ENCODE measurements around the gene SLC22A16.
"Not testable (repeated sequence)": the region's sequence is repeated elsewhere in the genome, so short reads cannot be mapped to it uniquely, and the experiment has no call there.

The SLC22A16 gene

DNA sequence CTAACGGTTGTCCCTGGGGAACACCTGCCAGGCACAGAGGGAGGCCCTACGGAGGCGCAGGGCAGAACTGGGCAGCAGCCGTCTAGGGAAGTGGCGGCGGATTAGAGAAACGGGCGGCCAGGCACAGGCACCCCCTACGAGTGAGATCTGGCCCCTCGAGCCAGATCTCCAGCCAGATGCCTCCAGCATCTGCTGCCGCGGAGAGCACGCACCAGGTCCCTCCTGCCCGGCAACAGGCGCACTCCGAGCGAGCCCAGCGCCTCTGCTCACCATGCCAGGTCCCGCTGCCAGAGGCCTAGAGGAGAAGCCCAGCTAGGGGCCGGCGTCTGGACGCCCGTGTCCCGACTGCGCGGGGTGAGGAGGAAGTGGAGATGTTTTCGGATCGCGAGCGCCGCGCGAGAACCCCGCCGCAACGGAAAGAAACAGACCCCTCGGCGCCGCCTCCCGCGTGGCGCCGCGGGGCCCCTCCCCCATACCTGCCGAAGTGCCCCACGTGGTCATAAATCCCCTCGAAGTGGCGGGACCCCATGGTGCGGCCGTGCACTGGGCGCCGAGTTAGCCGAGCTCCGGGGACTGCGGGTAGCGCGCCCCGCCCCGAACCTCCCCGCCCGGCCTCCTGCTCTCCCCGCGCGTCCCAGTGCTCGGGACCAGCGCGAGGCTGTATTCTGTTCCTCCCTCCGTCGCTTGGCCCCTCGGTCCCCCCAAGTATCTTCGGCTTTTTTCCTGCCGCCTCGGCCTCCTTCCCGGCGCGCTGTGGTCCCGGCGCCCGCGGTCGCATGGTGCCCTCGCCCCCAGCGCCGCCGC, at the start of gene SLC22A16:
Gene SLC22A16 (minus strand): TSS at position 568 of the 804 bp plus-strand sequence. CDS start 39 bp downstream, at position 529.
- peak; percentile 43 for DNase-seq

- DNase-seq, result no peak
Observed at GRCh38 chr6:110525001-110525400, 48.6 kb upstream of the SLC22A16 start.

DNA sequence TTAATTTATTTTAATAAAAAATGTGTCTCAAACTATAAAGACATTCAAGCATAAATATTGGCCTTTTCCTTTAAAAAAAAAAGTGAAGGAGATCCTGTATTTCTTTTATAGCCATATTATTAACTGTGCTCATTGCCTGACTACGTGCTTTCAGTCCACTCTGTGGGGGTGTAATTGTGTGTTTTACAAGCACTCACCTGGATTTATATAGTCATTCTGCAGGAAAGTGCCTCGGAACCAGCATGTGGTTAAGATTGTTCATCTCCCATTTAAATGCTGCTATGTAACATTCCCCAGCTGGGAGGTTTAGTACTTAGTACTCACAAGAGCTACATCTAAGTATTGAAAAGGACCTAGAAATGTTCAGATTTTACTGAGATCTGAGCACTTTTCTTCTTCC, 47.9 kb upstream of the SLC22A16 start:
- no peak for DNase-seq

GRCh38 chr6:110523451-110524021, 47.1 kb upstream of the SLC22A16 start:
- no peak for DNase-seq

GRCh38 chr6:110522427-110522826, 46.0 kb upstream of the SLC22A16 start:
- no peak for DNase-seq

- DNase-seq, result no peak
Observed at GRCh38 chr6:110520992-110521543, 44.7 kb upstream of the SLC22A16 start.

DNA sequence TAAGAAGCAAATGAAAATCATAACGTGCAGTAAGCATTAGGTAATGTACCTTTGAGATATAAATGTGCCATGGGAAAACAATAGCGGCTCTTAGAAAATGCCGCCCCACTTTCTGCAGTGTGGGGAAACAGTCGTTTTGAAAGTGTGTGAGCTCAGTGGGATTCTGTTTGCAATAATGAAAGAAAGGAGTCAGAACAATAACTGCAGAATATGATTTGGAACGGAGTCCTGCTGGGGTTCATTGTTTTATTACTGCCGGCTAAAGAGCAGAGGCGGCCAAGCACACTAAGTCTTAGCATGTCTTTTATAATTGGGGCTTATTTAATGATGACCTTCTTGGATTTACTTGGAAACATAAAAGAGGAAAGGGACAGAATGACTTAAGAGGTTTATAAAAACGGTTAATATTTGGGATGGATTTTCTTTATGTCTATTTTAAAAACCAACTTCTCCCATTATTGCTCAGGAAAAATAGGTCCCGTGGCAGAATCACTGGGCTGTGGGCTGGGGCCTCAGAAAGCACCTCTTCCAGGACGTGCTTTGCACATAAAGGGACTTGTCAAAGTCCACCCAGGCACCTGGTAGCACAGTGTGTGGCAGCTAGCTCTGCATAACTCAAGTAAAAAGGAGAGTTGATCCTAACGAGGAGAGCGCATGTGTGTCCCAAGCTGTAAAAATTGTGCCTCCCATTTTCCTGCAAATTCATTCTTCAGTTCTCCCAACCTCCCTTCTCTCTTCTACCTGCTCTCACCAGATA, 44.0 kb upstream of the SLC22A16 start:
- DNase-seq, result no peak

DNA sequence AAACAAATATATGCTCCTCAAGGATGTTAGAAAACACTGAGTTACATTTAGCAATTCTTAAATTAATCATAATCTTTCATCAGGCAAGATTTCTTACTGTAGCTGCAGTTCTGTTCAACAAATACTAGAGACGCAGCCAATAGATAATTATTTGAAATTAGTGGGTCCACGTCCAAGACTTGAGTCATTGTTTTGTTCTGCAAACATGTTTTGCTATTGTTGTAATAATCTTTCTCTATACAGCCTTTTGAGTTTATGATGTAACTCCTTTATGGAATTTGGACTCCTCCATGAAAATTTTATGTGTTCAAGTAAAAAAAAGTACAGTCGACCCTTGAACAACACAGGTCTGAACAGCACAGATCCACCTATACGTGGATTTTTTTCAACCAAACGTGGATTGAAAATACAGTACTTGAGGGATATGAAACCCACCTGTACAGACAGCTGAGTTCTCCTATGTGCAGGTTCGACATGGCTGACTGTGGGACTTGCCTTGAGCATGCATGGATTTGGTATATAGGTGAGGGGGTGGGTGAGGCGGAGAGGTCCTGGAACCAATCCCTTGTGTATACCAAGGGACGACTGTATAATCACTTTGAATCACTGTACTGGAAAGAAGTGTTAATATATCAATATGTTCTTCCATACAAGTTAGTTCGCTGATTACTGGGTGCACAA, 41.3 kb upstream of the SLC22A16 start:
- DNase-seq, result no peak

GRCh38 chr6:110517034-110517433, 40.6 kb upstream of the SLC22A16 start:
- no peak for DNase-seq

DNA sequence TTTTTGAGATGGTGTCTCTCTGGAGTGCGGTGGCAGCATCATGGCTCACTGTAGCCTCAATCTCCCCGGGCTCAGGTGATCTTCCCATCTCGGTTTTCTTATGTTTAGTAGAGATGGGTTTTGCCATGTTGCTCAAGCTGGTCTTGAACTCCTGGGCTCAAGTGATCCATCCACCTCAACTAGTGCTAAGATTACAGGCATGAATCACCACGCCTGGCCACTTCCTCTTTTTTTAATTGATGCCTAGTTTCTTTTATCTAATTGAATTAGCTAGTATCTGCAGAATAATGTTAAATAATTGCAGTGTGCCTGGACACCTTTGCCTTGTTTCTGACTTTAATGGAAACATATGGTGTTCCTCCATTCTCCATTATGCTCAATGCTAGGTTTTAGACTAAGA, 38.4 kb upstream of the SLC22A16 start:
- DNase-seq, result peak; percentile 85

GRCh38 chr6:110512991-110513390, 36.6 kb upstream of the SLC22A16 start:
- peak; percentile 74 for DNase-seq

GRCh38 chr6:110512549-110512948, 36.1 kb upstream of the SLC22A16 start:
- not testable (repeated sequence) for DNase-seq

DNA sequence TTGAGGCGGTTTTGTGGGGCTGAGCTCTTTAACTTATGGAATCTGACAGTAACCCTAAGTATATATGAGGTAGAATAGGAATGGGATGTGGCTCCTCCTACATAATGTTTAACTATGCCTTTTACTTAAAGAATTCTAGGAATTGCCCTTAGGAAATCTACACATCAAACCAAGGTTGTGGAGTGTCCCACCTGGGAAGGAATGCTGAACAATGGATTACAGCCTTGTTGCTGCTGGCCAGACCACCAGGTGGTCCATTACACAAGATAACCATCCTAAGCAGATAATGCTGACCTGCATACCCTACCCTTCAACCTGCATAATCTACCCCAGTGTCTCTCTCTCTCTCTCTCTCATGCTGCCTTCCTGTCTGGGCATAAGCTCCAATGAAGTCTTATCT, 35.0 kb upstream of the SLC22A16 start:
- DNase-seq, result no peak

DNA sequence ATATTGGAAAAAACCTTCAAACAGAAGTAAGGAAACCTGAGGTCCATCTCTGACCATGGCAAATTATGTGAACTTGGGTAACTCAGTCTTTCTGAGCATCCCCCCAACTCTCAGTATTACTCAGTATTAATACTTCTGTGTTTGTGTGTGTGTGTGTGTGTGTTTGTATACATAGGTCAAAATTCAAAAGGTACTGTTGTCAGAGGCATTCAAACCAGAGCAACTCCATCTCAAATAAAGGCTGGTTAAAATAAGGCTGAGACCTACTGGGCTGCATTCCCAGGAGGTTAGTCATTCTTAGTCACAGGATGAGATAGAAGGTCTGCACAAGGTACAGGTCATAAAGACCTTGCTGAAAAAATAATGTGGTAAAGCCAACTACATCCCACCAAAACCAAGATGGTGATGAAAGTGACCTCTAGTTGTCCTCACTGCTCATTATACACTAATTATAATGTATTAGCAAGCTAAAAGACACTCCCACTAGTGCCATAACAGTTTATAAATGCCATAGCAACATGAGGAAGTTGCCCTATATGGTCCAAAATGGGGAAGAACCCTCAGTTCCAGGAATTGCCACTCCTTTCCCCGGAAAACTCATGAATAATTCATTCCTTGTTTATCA, 33.3 kb upstream of the SLC22A16 start:
- DNase-seq, result peak; percentile 83

DNA sequence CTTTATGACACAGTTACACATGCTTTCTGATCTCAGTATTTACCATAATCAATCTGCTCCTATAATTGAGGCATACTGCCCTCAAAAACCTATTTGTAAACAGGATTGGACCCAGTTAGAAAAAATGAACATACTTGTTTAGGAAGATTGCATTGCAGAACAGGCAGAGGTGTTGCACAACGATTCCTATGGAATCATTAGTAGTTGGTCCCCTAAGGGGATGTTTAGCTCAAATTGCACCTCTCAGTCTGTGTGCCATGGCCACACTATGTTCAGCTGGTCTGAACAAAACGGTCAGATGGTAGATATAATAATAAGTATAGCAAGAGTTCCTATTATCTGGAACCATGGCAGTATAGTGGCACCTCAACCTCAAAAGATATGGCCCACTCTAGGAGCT, 28.5 kb upstream of the SLC22A16 start:
- DNase-seq, result not testable (repeated sequence)

GRCh38 chr6:110495949-110496348, 19.5 kb upstream of the SLC22A16 start:
- DNase-seq, result peak; percentile 74

DNA sequence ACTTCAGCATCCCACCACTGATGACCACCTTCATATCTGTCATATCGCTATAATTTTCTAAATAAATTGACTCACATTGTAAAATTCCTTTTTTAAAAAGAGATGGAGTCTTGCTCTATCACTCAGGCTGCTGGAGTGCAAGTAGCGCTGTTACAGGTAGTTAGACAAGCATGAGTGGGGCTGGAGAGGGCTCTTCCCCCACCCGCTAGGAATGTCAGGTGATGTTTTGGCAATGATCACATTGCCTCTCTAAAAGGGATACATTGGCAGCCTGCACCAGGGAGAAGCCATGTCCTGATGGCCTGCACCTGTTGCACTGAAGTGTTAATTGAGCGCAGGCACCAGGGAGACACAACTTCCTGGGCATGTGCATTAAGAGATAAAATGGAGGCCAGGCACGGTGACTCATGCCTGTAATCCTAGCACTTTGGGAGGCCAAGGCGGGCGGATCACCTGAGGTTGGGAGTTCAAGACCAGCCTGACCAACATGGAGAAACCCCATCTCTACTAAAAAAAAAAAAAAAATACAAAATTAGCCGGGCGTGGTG, 16.9 kb upstream of the SLC22A16 start:
- no peak for DNase-seq

DNA sequence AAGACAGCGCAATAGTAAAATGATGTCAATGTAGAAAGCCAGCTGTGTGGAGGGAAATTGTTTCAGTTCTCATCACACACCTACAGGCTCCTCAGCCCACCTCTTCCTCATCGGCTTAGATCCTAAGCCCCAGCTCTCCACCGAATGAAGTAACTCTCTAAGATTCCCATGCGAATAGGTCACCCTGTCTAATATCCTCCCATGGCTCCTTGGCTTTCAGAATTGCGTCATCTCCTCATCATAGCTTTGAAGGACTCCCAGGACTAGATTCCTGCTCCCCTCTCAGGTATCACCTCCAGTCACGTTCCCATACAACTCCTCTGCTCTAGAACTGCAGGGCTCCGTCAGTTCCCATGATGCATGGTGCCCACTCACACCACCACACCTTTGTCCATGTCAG, 16.2 kb upstream of the SLC22A16 start:
- DNase-seq, result no peak

DNA sequence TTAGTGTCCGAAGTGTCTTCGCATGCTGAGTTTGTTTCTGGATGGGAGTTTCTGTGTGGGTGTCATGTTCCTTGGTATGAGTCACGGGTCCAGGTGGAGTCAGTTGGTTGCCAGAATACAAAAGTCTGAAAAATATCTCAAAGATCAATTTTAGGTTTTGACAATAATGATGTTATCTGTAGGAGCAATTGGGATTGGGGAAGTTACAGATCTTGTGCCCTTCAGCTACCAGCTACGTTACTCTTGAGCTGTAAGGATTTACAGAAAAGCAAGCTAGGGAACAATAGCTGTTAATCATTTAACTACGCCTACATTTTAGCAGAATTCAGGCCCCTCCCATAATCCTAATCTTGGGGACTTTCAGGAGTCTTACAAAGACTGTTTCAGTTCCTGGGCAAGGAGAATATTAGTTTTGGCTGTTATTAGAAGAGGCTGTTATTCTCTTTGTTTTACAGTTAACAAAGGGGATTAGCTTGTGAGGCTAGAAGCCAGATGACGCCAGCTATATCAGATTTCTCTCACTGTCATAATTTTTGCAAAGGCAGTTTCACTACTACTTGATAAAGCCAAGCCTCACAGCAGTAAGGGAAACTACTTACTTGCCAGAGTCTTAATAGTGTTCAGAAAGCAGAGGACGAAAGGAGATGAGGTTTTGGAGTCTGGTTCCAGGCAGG, 15.4 kb upstream of the SLC22A16 start:
- peak; percentile 22 for DNase-seq

DNA sequence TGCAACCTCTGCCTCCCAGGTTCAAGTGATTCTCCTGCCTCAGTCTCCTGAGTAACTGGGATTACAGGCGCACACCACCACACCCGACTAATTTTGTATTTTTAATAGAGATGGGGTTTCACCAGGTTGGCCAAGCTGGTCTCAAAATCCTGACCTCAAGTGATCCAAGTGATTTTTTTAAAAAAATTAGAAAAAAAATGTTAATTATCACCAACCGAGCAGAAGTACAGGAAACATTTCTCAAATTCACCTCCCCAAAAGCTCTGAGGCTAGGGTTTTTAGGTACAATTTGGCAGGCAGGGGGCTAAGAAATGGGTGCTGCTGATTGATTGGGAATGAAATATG, 14.9 kb upstream of the SLC22A16 start:
- DNase-seq, result no peak

DNA sequence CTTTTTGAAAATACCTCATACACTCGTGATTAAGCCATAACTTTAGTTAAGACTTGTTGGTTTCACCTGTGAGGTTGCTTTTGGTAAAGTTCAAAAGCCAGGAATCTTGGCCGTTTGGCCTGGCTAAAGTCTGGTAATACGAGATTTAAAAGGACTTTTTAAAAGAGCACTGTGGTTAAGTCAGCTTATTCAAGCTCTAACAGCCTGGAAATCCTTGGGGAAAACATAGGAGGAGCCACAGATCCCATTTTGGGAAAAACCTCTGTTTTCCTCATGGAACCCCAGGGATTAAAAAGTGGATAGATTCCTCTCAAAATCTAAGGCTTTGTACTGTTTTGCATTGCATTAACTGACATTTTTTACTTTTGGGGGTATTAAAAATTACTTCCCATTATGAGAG, 13.7 kb upstream of the SLC22A16 start:
- DNase-seq, result no peak

All from MV-4-11 (cell line).